Measurements from ENCODE around the gene MEIS3.
"Not testable (repeated sequence)": the region's sequence is repeated elsewhere in the genome, so short reads cannot be mapped to it uniquely, and the experiment has no call there.

Gene MEIS3

GRCh38 chr19:47376589-47377144 is 42.7 kb downstream of the MEIS3 start:
- H3K4me3 ChIP-seq (ENCODE audit: low read length) = no peak overlapping the region
- TF ChIP-seq ZNF274 (IDR thresholded peaks at IDR 0.05; ENCODE audit: low read depth, low read length) = no peak

- no peak overlapping the region for H3K4me3 ChIP-seq (ENCODE audit: low read length)
- TF ChIP-seq ZNF274 (IDR thresholded peaks at IDR 0.05; ENCODE audit: low read depth, low read length) = no peak
Measured at GRCh38 chr19:47375694-47376588, 43.4 kb downstream of the MEIS3 start.

GRCh38 chr19:47374876-47375693 is 44.2 kb downstream of the MEIS3 start:
- no peak for TF ChIP-seq ZNF274 (IDR thresholded peaks at IDR 0.05; ENCODE audit: low read depth, low read length)
- H3K4me3 ChIP-seq (ENCODE audit: low read length) = no peak overlapping the region

- no peak for TF ChIP-seq ZNF274 (IDR thresholded peaks at IDR 0.05; ENCODE audit: low read depth, low read length)
- H3K4me3 ChIP-seq (ENCODE audit: low read length) = no peak overlapping the region
Measured at GRCh38 chr19:47373246-47374240, 45.8 kb downstream of the MEIS3 start.

- no peak overlapping the region for H3K4me3 ChIP-seq (ENCODE audit: low read length)
- TF ChIP-seq ZNF274 (IDR thresholded peaks at IDR 0.05; ENCODE audit: low read depth, low read length) = no peak
Measured at GRCh38 chr19:47372603-47373002, 46.7 kb downstream of the MEIS3 start.

- no peak for TF ChIP-seq ZNF274 (IDR thresholded peaks at IDR 0.05; ENCODE audit: low read depth, low read length)
Measured at GRCh38 chr19:47371261-47371660, 48.1 kb downstream of the MEIS3 start.

GRCh38 chr19:47370045-47370611 is 49.2 kb downstream of the MEIS3 start:
- TF ChIP-seq ZNF274 (IDR thresholded peaks at IDR 0.05; ENCODE audit: low read depth, low read length) = no peak
- H3K4me3 ChIP-seq (ENCODE audit: low read length) = no peak overlapping the region

More at GRCh38 chr19:47371261-47371660, 48.1 kb downstream of the MEIS3 start:
- no peak overlapping the region for H3K4me3 ChIP-seq (ENCODE audit: low read length)

- not testable (repeated sequence) for H3K4me3 ChIP-seq (ENCODE audit: low read length)
Measured at GRCh38 chr19:47365455-47365854, 53.9 kb downstream of the MEIS3 start.

- no peak overlapping the region for H3K4me3 ChIP-seq (ENCODE audit: low read length)
- no peak for TF ChIP-seq ZNF274 (IDR thresholded peaks at IDR 0.05; ENCODE audit: low read depth, low read length)
Measured at GRCh38 chr19:47363758-47364531, 55.4 kb downstream of the MEIS3 start.

- no peak overlapping the region for H3K4me3 ChIP-seq (ENCODE audit: low read length)
- TF ChIP-seq ZNF274 (IDR thresholded peaks at IDR 0.05; ENCODE audit: low read depth, low read length) = no peak
Measured at GRCh38 chr19:47362321-47362720, 57.0 kb downstream of the MEIS3 start.

GRCh38 chr19:47358936-47359335 is 60.4 kb downstream of the MEIS3 start:
- TF ChIP-seq ZNF274 (IDR thresholded peaks at IDR 0.05; ENCODE audit: low read depth, low read length) = no peak

More at GRCh38 chr19:47358936-47359335, 60.4 kb downstream of the MEIS3 start:
- no peak overlapping the region for H3K4me3 ChIP-seq (ENCODE audit: low read length)
